NCI-H748 (cell line): ENCODE measurements around the gene FBXL13.
"Not testable (repeated sequence)": the region's sequence is repeated elsewhere in the genome, so short reads cannot be mapped to it uniquely, and the experiment has no call there.

Source experiments
- DNase-seq: peaks from one replicate; lab custom pipeline; 2025; ENCODE audit not compliant: unreplicated experiment; lab: John Stamatoyannopoulos, UW

The FBXL13 gene

DNA sequence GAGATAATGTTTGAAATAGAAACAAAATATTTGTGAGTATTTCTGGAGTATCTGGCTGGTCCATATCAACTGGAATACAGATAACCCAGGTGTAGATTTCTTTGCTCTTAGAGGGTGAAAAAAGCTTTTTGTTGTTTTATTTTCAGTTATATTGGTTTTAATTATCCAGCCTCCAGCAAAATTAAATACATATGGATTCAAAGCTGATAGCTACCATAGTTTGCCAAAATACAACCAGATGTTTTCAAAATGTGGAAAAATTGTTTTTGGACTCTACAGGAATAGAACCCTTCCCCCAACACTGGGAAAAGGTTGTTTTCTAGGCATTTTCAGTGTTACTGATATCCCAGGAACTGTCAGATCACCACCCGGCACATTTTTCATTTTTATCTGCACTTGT, 131.7 kb downstream of the FBXL13 start:
- no peak for DNase-seq

GRCh38 chr7:102942181-102942866, 132.3 kb downstream of the FBXL13 start:
- DNase-seq, result no peak

DNA sequence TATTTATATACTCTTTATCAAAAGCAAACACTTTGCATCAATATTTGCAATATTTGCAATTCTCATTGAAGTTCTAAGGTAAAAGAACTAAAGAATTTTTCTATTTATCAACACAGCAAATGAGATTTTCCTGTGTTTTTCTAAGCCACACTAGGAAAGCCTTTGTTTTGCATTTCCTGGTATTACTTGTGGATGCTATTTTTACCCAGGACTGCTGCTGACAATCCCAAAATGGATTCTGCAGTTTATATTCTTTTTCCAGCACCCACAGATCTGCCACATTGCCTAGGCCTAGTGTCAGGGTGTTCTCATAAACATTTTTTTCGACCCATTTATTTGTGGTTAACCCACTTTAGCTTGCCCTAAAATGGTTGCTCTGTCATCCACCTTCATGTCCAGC, 135.9 kb downstream of the FBXL13 start:
- no peak for DNase-seq

- no peak for DNase-seq
Measured at GRCh38 chr7:102935450-102936115, 139.0 kb downstream of the FBXL13 start.

DNA sequence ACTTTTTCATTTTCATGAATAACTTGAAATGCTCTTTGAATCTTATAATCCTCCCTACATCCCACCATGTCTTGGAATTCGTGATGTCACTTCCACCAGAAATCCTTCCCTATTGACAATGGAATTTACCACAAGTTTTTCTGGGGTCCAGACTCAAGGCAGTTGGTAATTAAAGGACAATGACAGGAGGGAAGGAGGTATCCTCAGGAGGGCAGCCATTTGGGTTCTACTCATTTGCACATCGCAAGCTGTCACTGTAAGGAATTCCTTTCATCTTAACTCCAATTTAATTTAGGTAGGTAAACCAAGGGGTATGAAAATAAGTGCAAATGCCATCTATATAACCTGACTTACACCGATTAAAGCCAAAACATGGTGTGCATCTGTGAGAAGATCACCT, 139.9 kb downstream of the FBXL13 start:
- no peak for DNase-seq

DNA sequence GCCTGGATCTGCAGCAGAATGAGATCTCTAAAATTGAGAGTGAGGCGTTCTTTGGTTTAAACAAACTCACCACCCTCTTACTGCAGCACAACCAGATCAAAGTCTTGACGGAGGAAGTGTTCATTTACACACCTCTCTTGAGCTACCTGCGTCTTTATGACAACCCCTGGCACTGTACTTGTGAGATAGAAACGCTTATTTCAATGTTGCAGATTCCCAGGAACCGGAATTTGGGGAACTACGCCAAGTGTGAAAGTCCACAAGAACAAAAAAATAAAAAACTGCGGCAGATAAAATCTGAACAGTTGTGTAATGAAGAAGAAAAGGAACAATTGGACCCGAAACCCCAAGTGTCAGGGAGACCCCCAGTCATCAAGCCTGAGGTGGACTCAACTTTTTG, 140.4 kb downstream of the FBXL13 start:
- no peak for DNase-seq

- no peak for DNase-seq
Measured at GRCh38 chr7:102933763-102934162, 140.8 kb downstream of the FBXL13 start.

DNA sequence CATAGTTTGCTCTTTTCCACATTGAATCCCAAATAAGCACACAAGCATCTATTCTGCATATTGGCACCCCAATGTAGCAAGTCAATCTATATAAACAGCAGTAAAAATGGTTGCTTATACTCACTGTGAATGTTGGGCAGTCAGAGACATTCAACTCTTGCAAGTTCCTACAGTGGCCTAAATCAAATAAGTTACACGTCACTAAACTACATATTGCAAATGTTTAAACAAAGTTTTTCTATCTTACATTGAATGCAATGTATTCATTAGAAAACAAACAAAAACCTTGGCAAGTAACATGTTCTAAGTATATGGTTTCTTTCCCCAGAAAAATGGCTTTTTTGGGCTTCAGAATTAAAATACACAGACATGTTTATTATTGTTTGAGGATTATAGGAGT, 142.8 kb downstream of the FBXL13 start:
- no peak for DNase-seq

DNA sequence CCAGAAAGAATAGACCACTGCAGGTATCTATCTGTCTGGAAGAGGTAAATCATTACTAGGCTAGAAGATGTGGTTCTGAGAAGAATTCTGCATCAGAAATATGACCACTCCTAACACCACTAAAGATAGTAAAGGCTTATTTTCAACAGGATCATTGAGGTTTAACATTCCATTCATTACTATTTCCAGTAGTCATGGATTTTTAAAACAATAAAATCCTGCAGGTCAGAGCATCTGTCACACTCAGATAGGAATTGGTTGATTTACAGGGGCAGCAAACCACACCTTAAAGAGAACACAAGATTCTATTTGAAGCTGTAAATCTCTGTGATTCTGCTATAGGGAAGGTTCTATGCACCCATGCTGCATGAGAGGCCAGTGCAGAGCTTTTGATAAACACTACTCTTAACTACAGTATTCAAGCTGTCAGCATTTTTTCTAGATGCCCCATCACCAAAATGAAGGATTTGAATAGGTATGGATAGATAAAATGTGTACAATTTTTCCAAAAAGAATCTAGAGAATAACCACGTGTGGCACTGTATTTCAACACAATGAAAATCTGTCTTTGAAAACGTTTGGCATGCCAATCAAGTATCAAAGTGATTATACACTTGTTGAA, 147.2 kb downstream of the FBXL13 start:
- no peak for DNase-seq

DNA sequence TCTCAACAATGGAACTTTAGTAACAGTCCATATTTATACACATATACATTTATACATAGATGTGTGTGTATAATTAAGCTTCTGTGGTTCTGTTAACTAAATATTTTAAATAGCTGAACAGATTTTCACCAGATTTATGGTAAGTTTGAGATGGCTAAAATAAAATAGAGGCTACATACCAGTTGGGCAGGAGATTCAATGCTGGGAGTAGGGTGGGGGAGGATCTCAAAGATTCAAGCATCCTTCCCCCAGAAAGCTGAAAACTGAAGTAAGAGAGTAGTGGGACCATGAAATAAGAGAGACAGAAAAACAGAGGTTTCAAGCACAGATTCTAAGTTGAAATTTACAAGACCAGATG, 147.8 kb downstream of the FBXL13 start:
- no peak for DNase-seq

GRCh38 chr7:102925976-102926782, 148.4 kb downstream of the FBXL13 start:
- DNase-seq, result no peak

DNA sequence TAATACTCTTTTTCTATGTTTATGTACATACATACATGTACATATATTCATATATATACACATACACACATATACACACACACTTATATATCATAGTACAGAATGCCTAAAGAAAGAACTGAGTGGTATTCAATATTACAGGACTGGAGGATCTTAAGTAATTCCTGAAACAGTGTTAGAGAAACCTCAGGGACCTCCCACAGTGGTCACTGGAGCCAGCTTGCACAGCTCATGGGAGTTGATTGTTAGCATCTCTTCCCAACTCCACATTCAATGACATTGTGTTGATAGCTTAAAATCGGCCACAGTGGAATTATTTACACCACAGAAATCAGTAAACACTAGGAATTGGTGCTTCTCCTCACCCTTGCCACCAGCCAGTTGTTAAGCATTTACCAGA, 155.8 kb downstream of the FBXL13 start:
- no peak for DNase-seq

DNA sequence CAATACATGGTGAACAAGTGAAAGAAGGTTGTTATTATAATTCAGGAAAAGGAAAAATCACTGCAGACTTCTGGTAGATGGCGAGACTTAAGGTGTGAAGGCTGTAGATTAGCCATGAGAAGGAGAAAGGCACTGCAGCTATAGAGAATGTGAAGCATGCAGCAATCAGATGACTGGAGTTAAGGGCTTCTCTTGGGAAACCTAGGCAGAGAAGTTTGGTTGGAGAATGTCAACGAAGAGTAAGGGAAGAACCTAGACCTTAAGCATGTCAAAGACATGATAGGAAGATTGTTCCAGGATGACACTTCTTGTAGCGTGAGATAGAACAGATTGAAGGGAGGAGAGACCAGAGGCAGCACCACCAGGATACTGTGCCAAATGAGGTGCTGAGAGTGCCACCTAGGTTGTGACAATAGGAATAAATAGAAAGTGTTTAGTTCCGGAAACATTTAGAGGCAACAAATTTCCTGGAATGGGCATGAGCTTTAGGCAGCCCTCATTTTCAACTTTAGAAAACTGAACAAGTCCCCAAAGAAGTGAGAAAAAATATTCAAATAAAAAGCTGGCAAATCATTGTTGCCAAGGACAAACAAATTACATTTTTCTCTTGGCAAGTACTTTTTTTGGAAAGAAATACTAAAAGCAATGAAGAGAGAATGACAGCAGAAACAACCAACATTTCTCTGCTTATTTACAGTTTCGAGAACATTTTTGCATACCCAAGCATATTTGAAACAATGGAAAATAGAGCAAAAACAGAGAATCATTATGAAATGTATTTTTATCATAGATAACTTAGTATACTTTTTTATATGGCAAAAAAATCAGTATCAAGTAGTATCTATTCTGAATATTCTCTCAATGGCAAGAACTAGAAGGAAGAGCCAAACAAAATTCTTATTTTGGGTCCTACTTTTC, 156.9 kb downstream of the FBXL13 start:
- no peak for DNase-seq

GRCh38 chr7:102916881-102917280, 157.7 kb downstream of the FBXL13 start:
- DNase-seq, result no peak

- no peak for DNase-seq
Measured at GRCh38 chr7:102916426-102916825, 158.2 kb downstream of the FBXL13 start.

DNA sequence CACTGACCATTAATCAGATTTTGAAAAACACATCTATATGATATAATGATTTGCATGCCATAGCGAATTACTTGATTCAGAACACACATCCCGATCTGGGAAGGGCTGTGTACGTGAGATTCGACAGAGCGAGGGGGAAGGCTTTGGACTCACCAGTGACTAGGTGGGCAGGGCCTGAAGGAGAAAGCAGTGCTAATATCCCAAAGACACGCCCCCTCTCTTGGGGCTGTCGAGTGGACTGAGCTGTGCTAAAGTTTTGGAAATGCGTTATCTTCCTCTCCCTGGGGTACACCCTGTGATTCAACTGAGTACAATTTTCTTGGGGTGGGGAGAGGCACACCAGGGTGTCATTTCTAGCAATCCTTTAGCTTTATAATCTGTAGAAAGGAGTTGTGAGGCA, 160.0 kb downstream of the FBXL13 start:
- no peak for DNase-seq

DNA sequence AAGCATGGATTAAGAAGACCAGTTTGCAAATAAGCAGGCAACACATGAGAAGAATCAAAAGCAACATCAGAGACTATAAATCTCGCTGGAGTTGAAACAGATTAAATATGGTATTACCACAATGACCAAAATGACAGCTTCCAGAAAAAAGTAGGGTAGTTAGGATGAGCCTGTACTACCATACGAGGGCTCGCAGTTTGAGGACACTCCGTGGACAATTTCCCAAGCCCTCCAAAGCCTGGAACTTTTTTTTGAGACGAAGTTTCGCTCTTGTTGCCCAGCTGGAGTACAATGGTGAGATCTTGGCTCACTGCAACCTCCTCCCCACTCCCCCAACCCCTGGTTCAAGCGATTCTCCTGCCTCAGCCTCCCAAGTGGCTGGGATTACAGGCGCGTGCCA, 160.8 kb downstream of the FBXL13 start:
- no peak for DNase-seq

DNA sequence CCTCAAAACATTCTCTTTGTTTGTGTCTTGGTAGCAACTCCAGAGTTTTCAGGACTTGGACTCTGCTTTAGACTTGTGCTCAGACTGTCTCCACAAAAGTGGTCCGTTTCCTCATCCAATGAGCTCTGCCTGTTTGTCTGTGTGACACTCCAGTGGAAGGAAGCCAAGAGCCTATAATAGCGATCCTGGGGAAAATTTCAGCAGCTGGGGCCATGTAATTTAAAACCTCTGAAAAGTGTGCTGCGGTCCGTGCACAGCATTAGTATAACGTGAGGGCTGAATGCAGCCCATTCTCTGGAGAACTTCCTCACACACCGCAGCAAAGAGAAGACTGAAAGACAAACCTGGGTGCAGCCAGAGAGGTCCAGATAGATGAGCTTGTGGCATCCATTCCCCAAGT, 161.9 kb downstream of the FBXL13 start, which contains the start of gene LRRC17:
Gene LRRC17 (plus strand): TSS at position 259 of the 400 bp plus-strand sequence. CDS start 20,914 bp downstream, outside the sequence.
- DNase-seq, result peak; percentile 79

- no peak for DNase-seq
Measured at GRCh38 chr7:102908676-102909075, 165.9 kb downstream of the FBXL13 start.

- DNase-seq, result not testable (repeated sequence)
Measured at GRCh38 chr7:102903576-102903975, 171.0 kb downstream of the FBXL13 start.
